BE2C (cell line): ENCODE measurements around the gene RDH14.

Source experiments
- DNase-seq: peaks from one replicate; pipeline ENCODE4 v3.0.0-alpha.2; 2020
- H3K27me3 ChIP-seq: fragments of 250-450 bp; sonication (Bioruptor Pico); 2 replicates; pipeline ENCODE4 v1.5.1; 2020; ENCODE audit warnings: mild to moderate bottlenecking
- H3K36me3 ChIP-seq: fragments of 250-450 bp; sonication (Bioruptor Pico); 2 replicates; pipeline ENCODE4 v1.5.1; 2020; ENCODE audit warnings: mild to moderate bottlenecking
- H3K4me1 ChIP-seq: fragments of 250-450 bp; sonication (Bioruptor Pico); 2 replicates; pipeline ENCODE4 v1.5.1; 2020
- H3K4me3 ChIP-seq: 2 replicates; pipeline ENCODE4 v1.5.1; 2011; ENCODE audit warnings: low read depth, low read length
- H3K9me3 ChIP-seq: fragments of 250-450 bp; sonication (Bioruptor Pico); 2 replicates; pipeline ENCODE4 v1.5.1; 2020
- CTCF ChIP-seq: IDR thresholded peaks from 2 replicates; pipeline ENCODE4 v1.5.1; 2012; ENCODE audit warnings: mild to moderate bottlenecking, low read depth, low read length

RDH14 gene

GRCh38 chr2:18602298-18602697 lies 41.8 kb upstream of the RDH14 start:
- no peaks in the 10 kb centered on the region for H3K9me3 ChIP-seq
- no peak for DNase-seq
- no peak for TF ChIP-seq CTCF
- H3K4me1 ChIP-seq, result peaks cover 20% of the 10 kb centered on the region
- H3K27me3 ChIP-seq, result no peaks in the 10 kb centered on the region
- H3K4me3 ChIP-seq, result no peak overlapping the region
- no peaks in the 10 kb centered on the region for H3K36me3 ChIP-seq

GRCh38 chr2:18600255-18600613 lies 39.8 kb upstream of the RDH14 start:
- no peaks in the 10 kb centered on the region; the same call in 1 of the 2 replicates for H3K9me3 ChIP-seq
- peaks cover 16% of the 10 kb centered on the region for H3K4me1 ChIP-seq
- H3K4me3 ChIP-seq, result no peak overlapping the region
- no peak for TF ChIP-seq CTCF
- no peaks in the 10 kb centered on the region for H3K36me3 ChIP-seq
- no peak for DNase-seq
- no peaks in the 10 kb centered on the region for H3K27me3 ChIP-seq

GRCh38 chr2:18599509-18600254 lies 39.2 kb upstream of the RDH14 start:
- Histone ChIP-seq H3K36me3 (no peaks in the 10 kb centered on the region), H3K9me3 (no peaks in the 10 kb centered on the region; the same call in 1 of the 2 replicates), H3K27me3 (no peaks in the 10 kb centered on the region), H3K4me1 (peaks cover 14% of the 10 kb centered on the region), H3K4me3 (no peak overlapping the region)
- TF ChIP-seq CTCF, result no peak
- DNase-seq, result no peak

- Histone ChIP-seq H3K9me3 (no peaks in the 10 kb centered on the region; the same call in 1 of the 2 replicates), H3K36me3 (no peaks in the 10 kb centered on the region), H3K27me3 (no peaks in the 10 kb centered on the region), H3K4me1 (peaks cover 12% of the 10 kb centered on the region), H3K4me3 (no peak overlapping the region)
- DNase-seq, result no peak
- TF ChIP-seq CTCF, result no peak
Measured at GRCh38 chr2:18598848-18599484, 38.5 kb upstream of the RDH14 start.

GRCh38 chr2:18597618-18598017 lies 37.2 kb upstream of the RDH14 start:
- no peak for TF ChIP-seq CTCF
- H3K9me3 ChIP-seq, result no peaks in the 10 kb centered on the region; the same call in 1 of the 2 replicates
- no peak for DNase-seq
- no peaks in the 10 kb centered on the region for H3K27me3 ChIP-seq
- no peaks in the 10 kb centered on the region for H3K36me3 ChIP-seq
- peaks cover 3% of the 10 kb centered on the region; the same call in 1 of the 2 replicates for H3K4me1 ChIP-seq
- no peak overlapping the region for H3K4me3 ChIP-seq

GRCh38 chr2:18596993-18597392 lies 36.5 kb upstream of the RDH14 start:
- H3K27me3 ChIP-seq, result no peaks in the 10 kb centered on the region
- H3K9me3 ChIP-seq, result no peaks in the 10 kb centered on the region; the same call in 1 of the 2 replicates
- no peak for TF ChIP-seq CTCF
- no peaks in the 10 kb centered on the region for H3K4me1 ChIP-seq
- no peak for DNase-seq
- H3K4me3 ChIP-seq, result no peak overlapping the region
- H3K36me3 ChIP-seq, result no peaks in the 10 kb centered on the region
